ENCODE data around the gene OR2V2. TPM values are rescaled to one million over a fixed set of nuclear protein-coding genes. Genes with fewer than 3 reads are reported as not detected.

OR2V2 gene
- total and polyA plus RNA-seq, 2 donors (not counting 3 experiments of a cell fraction or from before 2014, with no cell fraction given) = not detected

GRCh38 chr5:181199881-181200638 is 52.7 kb downstream of the OR2V2 start:
- ChIA-PET POLR2A (no interaction called here), CTCF (no interaction called here)
- no peak overlapping the region for H3K27ac ChIP-seq (ENCODE audit: insufficient read depth, low read depth, low read length)
- no peak for TF ChIP-seq GATA2 (IDR thresholded peaks at IDR 0.05; ENCODE audit: insufficient read depth, insufficient read length, low read depth, low read length)
- no peak for TF ChIP-seq CTCF (IDR thresholded peaks at IDR 0.05; ENCODE audit: extremely low read depth in 1 of 2, insufficient read depth in 1 of 2, low read depth in 1 of 2, low read length in 2 of 2)
- no peak for TF ChIP-seq POLR2A (IDR thresholded peaks at IDR 0.05; ENCODE audit: low read depth, low read length)
- no peak for TF ChIP-seq FOS (IDR thresholded peaks at IDR 0.05; ENCODE audit: borderline replicate concordance, insufficient read depth, low read length)
- no peak for TF ChIP-seq EZH2 (IDR thresholded peaks at IDR 0.05; ENCODE audit: borderline replicate concordance, low read depth, low read length, severe bottlenecking)
- TF ChIP-seq JUN (IDR thresholded peaks at IDR 0.05; ENCODE audit: borderline replicate concordance, insufficient read depth, insufficient read length, low read depth) = no peak
- no peak overlapping the region for H3K4me3 ChIP-seq (replicated peaks in 1 of 3; ENCODE audit: insufficient read depth in 1 of 3, low read depth in 1 of 3, low read length in 3 of 3)
- H2AFZ ChIP-seq (ENCODE audit: low read depth, low read length) = no peak overlapping the region
- no peak for FAIRE-seq
- no peak overlapping the region for H3K9ac ChIP-seq (replicated peaks; ENCODE audit: extremely low read depth, insufficient read depth, low read length)
- BruUV-seq (replicated peaks) = no TSS peak
- H3K4me2 ChIP-seq (ENCODE audit: insufficient read depth, low read length) = no peak overlapping the region
- dilution Hi-C loops (cut with MboI; ENCODE audit: extremely low pct_ligation_motif_present, low sequenced_read_pairs) = no loop called here
- H3K9me3 ChIP-seq (replicated peaks; ENCODE audit: control insufficient read depth, insufficient read depth, low read length) = no peaks in the 10 kb centered on the region
- no peaks in the 10 kb centered on the region for H4K20me1 ChIP-seq (replicated peaks; ENCODE audit: control insufficient read depth, extremely low read depth, insufficient read depth, low read length)
- no peaks in the 10 kb centered on the region for H3K9me1 ChIP-seq (replicated peaks; ENCODE audit: control insufficient read depth, extremely low read depth, insufficient read depth, low read length)
- H3K4me1 ChIP-seq (ENCODE audit: control insufficient read depth, extremely low read depth, insufficient read depth, low read length) = no peaks in the 10 kb centered on the region
- peaks cover 0 to 2% of the 10 kb centered on the region in 2 experiments for H3K27me3 ChIP-seq (ENCODE audit: control insufficient read depth in 2 of 2, insufficient read depth in 2 of 2, low read length in 2 of 2)
- intact Hi-C loops (cut with micrococcal nuclease) = loop anchor here (10.0 kb wide), 1 partner anchor 1645 kb away; the partner anchor contains the start of gene RUFY1
- H3K79me2 ChIP-seq (ENCODE audit: control insufficient read depth, insufficient read depth, low read length) = no peaks in the 10 kb centered on the region
- DNase-seq (ENCODE audit: low read depth, low spot score) = no peak
- no peaks in the 10 kb centered on the region for H3K36me3 ChIP-seq (ENCODE audit: control insufficient read depth in 2 of 2, extremely low read depth in 1 of 2, insufficient read depth in 2 of 2, low read length in 2 of 2)

Data from endothelial cell of umbilical vein (primary cell).